HG03565 (cell line): ENCODE measurements around the gene PEAK1.
"Not testable (repeated sequence)": the region's sequence is repeated elsewhere in the genome, so short reads cannot be mapped to it uniquely, and the experiment has no call there.

Source experiments
- ATAC-seq: cut with Tn5 transposase; IDR thresholded peaks from one replicate; pipeline ENCODE4 v1.9.1; 2021; ENCODE audit warnings: mild to moderate bottlenecking, moderate library complexity; ENCODE audit not compliant: unreplicated experiment

Gene PEAK1

GRCh38 chr15:77311618-77312398, 108.1 kb downstream of the PEAK1 start:
- ATAC-seq: no peak

GRCh38 chr15:77311020-77311419, 108.9 kb downstream of the PEAK1 start:
- no peak for ATAC-seq

GRCh38 chr15:77309392-77309791, 110.5 kb downstream of the PEAK1 start:
- no peak for ATAC-seq

- ATAC-seq: no peak
These were observed 114.0 kb downstream of the PEAK1 start for GRCh38 chr15:77305953-77306352.

- no peak for ATAC-seq
These were observed 123.0 kb downstream of the PEAK1 start for GRCh38 chr15:77296773-77297337.

- no peak for ATAC-seq
These were observed 124.5 kb downstream of the PEAK1 start for GRCh38 chr15:77295446-77295845.

GRCh38 chr15:77292969-77293558, 126.8 kb downstream of the PEAK1 start:
- no peak for ATAC-seq

GRCh38 chr15:77291107-77291506, 128.8 kb downstream of the PEAK1 start:
- ATAC-seq: no peak

- no peak for ATAC-seq
These were observed 132.5 kb downstream of the PEAK1 start for GRCh38 chr15:77287385-77287784.

GRCh38 chr15:77285057-77285997, 134.6 kb downstream of the PEAK1 start:
- no peak for ATAC-seq

- ATAC-seq: no peak
These were observed 137.6 kb downstream of the PEAK1 start for GRCh38 chr15:77282333-77282732.

- no peak for ATAC-seq
These were observed 143.0 kb downstream of the PEAK1 start for GRCh38 chr15:77276943-77277342.

GRCh38 chr15:77276096-77276495, 143.8 kb downstream of the PEAK1 start:
- no peak for ATAC-seq

GRCh38 chr15:77273136-77273535, 146.8 kb downstream of the PEAK1 start:
- not testable (repeated sequence) for ATAC-seq

GRCh38 chr15:77266708-77267386, 153.1 kb downstream of the PEAK1 start:
- ATAC-seq: no peak

GRCh38 chr15:77255385-77255784, 164.5 kb downstream of the PEAK1 start:
- no peak for ATAC-seq

- ATAC-seq: no peak
These were observed 168.2 kb downstream of the PEAK1 start for GRCh38 chr15:77251662-77252061.

- no peak for ATAC-seq
These were observed 172.8 kb downstream of the PEAK1 start for GRCh38 chr15:77247116-77247515.

- ATAC-seq: no peak
These were observed 176.0 kb downstream of the PEAK1 start for GRCh38 chr15:77243716-77244401.

GRCh38 chr15:77243135-77243534, 176.8 kb downstream of the PEAK1 start:
- ATAC-seq: no peak
